Mesendoderm (in vitro differentiated cells): ENCODE data around the gene SC5D.
A peak's percentile ranks its signal among the peaks of the same experiment; 100 is the strongest.

Source experiments
- DNase-seq: peaks from one replicate; pipeline ENCODE4 v3.0.0; 2013
- H2AK5ac ChIP-seq: 2 replicates; pipeline ENCODE4 v1.6.1; 2013; ENCODE audit warnings: low read length, inconsistent platforms
- H2BK120ac ChIP-seq: 2 replicates; pipeline ENCODE4 v1.6.1; 2013; ENCODE audit warnings: low read depth, mild to moderate bottlenecking, low read length, moderate library complexity, mixed read lengths
- H2BK15ac ChIP-seq: replicated peaks from 2 replicates; pipeline ENCODE4 v1.6.1; 2013; ENCODE audit warnings: low read depth, mild to moderate bottlenecking, moderate library complexity
- H2BK5ac ChIP-seq: 2 replicates; pipeline ENCODE4 v1.6.1; 2013; ENCODE audit warnings: low read length, inconsistent platforms
- H3K18ac ChIP-seq: 2 replicates; pipeline ENCODE4 v1.6.1; 2013; ENCODE audit warnings: mild to moderate bottlenecking, low read length, mixed read lengths
- H3K23ac ChIP-seq: one replicate; pipeline ENCODE4 v1.6.1; 2013; ENCODE audit warnings: low read length
- H3K27ac ChIP-seq: 2 replicates; pipeline ENCODE4 v1.5.1; 2013; ENCODE audit warnings: low read depth, mild to moderate bottlenecking, inconsistent platforms, low read length, moderate library complexity
- H3K27me3 ChIP-seq: 2 replicates; pipeline ENCODE4 v1.6.1; 2013; ENCODE audit warnings: low read length, control low read depth, mild to moderate bottlenecking, inconsistent platforms; ENCODE audit not compliant: insufficient read depth, poor library complexity
- H3K36me3 ChIP-seq: 2 replicates; pipeline ENCODE4 v1.6.1; 2013; ENCODE audit warnings: low read length, inconsistent platforms; ENCODE audit not compliant: control insufficient read depth, insufficient read depth
- H3K4ac ChIP-seq: one replicate; pipeline ENCODE4 v1.6.1; 2013; ENCODE audit warnings: low read depth, mild to moderate bottlenecking, low read length, moderate library complexity
- H3K4me1 ChIP-seq: 2 replicates; pipeline ENCODE4 v1.6.1; 2013; ENCODE audit warnings: low read depth, low read length, inconsistent platforms; ENCODE audit not compliant: control insufficient read depth
- H3K4me2 ChIP-seq: 2 replicates; pipeline ENCODE4 v1.6.1; 2013; ENCODE audit warnings: low read length
- H3K4me3 ChIP-seq: 2 replicates; pipeline ENCODE4 v1.5.1; 2013; ENCODE audit warnings: mild to moderate bottlenecking, low read length
- H3K56ac ChIP-seq: one replicate; pipeline ENCODE4 v1.6.1; 2013; ENCODE audit warnings: low read length
- H3K79me1 ChIP-seq: 2 replicates; pipeline ENCODE4 v1.6.1; 2013; ENCODE audit warnings: low read length, inconsistent platforms
- H3K79me2 ChIP-seq: 2 replicates; pipeline ENCODE4 v1.6.1; 2013; ENCODE audit warnings: mild to moderate bottlenecking, low read length; ENCODE audit not compliant: control insufficient read depth, insufficient read depth
- H3K9ac ChIP-seq: 2 replicates; pipeline ENCODE4 v1.6.1; 2013; ENCODE audit warnings: low read length, inconsistent platforms
- H4K5ac ChIP-seq: one replicate; pipeline ENCODE4 v1.6.1; 2013; ENCODE audit warnings: low read length
- H4K8ac ChIP-seq: one replicate; pipeline ENCODE4 v1.6.1; 2013; ENCODE audit warnings: low read depth, mild to moderate bottlenecking, control low read depth, low read length, moderate library complexity
- WGBS: extraction: QIAGEN DNeasy Blood & Tissue Kit; methylation state at CpG from one replicate; pipeline ENCODE4 v1.1.7; 2013; ENCODE audit warnings: low lambda C conversion rate, missing lambda C conversion rate; ENCODE audit not compliant: insufficient coverage; ENCODE audit errors: extremely low coverage; 5-methylcytosine and 5-hydroxymethylcytosine counted together

Gene SC5D

GRCh38 chr11:121295246-121296029 lies 2.9 kb downstream of the SC5D start:
- WGBS = no CpG with 5 or more reads among the region's 8 CpGs
- Histone ChIP-seq H4K8ac (no peak overlapping the region), H3K9ac (peak overlapping the region; percentile 35), H3K27ac (peak overlapping the region; percentile 17), H3K79me2 (peaks cover 61% of the 10 kb centered on the region), H3K56ac (peak overlapping the region; percentile 66), H3K4me1 (peaks cover 12% of the 10 kb centered on the region), H3K4me3 (no peak overlapping the region), H3K18ac (no peak overlapping the region), H2BK15ac (no peak overlapping the region), H2AK5ac (peak overlapping the region; percentile 38), H3K36me3 (no peaks in the 10 kb centered on the region), H3K4me2 (peak overlapping the region; percentile 2), H2BK5ac (peak overlapping the region; percentile 22), H3K79me1 (peaks cover 8% of the 10 kb centered on the region), H4K5ac (no peak overlapping the region), H3K4ac (no peak overlapping the region), H2BK120ac (no peak overlapping the region), H3K27me3 (no peaks in the 10 kb centered on the region), H3K23ac (no peak overlapping the region)
- DNase-seq = peak; percentile 44

GRCh38 chr11:121297872-121298271 lies 5.3 kb downstream of the SC5D start:
- Histone ChIP-seq H2AK5ac (no peak overlapping the region), H2BK120ac (no peak overlapping the region), H3K18ac (no peak overlapping the region), H3K36me3 (no peaks in the 10 kb centered on the region), H3K4ac (no peak overlapping the region), H3K9ac (no peak overlapping the region), H3K79me1 (peaks cover 16% of the 10 kb centered on the region), H2BK5ac (no peak overlapping the region), H3K4me1 (peaks cover 12% of the 10 kb centered on the region), H4K5ac (no peak overlapping the region), H3K23ac (no peak overlapping the region), H3K27me3 (no peaks in the 10 kb centered on the region), H3K79me2 (peaks cover 79% of the 10 kb centered on the region), H4K8ac (no peak overlapping the region), H3K27ac (no peak overlapping the region), H3K4me2 (no peak overlapping the region), H2BK15ac (no peak overlapping the region), H3K4me3 (no peak overlapping the region), H3K56ac (no peak overlapping the region)
- no CpG with 5 or more reads among the region's 5 CpGs for WGBS
- no peak for DNase-seq

GRCh38 chr11:121298774-121299173 lies 6.2 kb downstream of the SC5D start:
- no peak overlapping the region for H3K18ac ChIP-seq
- H3K4me2 ChIP-seq = no peak overlapping the region
- no peak overlapping the region for H2AK5ac ChIP-seq
- peaks cover 73% of the 10 kb centered on the region for H3K79me2 ChIP-seq
- H4K5ac ChIP-seq = no peak overlapping the region
- peaks cover 12% of the 10 kb centered on the region for H3K4me1 ChIP-seq
- DNase-seq = peak; percentile 90
- no peaks in the 10 kb centered on the region for H3K27me3 ChIP-seq
- peak overlapping the region; percentile 56 for H3K27ac ChIP-seq
- H3K4ac ChIP-seq = no peak overlapping the region
- no peak overlapping the region for H3K56ac ChIP-seq
- no peak overlapping the region for H4K8ac ChIP-seq
- no peak overlapping the region for H3K23ac ChIP-seq
- H2BK5ac ChIP-seq = no peak overlapping the region
- H3K9ac ChIP-seq = no peak overlapping the region
- H2BK15ac ChIP-seq = no peak overlapping the region
- no peak overlapping the region for H3K4me3 ChIP-seq
- peaks cover 20% of the 10 kb centered on the region for H3K79me1 ChIP-seq
- no peak overlapping the region for H2BK120ac ChIP-seq
- no peaks in the 10 kb centered on the region for H3K36me3 ChIP-seq
- no CpG with 5 or more reads among the region's 5 CpGs for WGBS

GRCh38 chr11:121299417-121299816 lies 6.8 kb downstream of the SC5D start:
- H2AK5ac ChIP-seq = no peak overlapping the region
- no peak overlapping the region for H3K4me2 ChIP-seq
- no peak overlapping the region for H3K9ac ChIP-seq
- no peak overlapping the region for H3K56ac ChIP-seq
- H2BK5ac ChIP-seq = no peak overlapping the region
- H3K27ac ChIP-seq = no peak overlapping the region
- H3K23ac ChIP-seq = no peak overlapping the region
- no peak overlapping the region for H4K5ac ChIP-seq
- H3K4ac ChIP-seq = no peak overlapping the region
- no peaks in the 10 kb centered on the region for H3K27me3 ChIP-seq
- H2BK15ac ChIP-seq = no peak overlapping the region
- DNase-seq = no peak
- no peak overlapping the region for H4K8ac ChIP-seq
- H3K79me1 ChIP-seq = peaks cover 20% of the 10 kb centered on the region
- H3K4me1 ChIP-seq = peaks cover 12% of the 10 kb centered on the region
- H2BK120ac ChIP-seq = no peak overlapping the region
- peaks cover 70% of the 10 kb centered on the region for H3K79me2 ChIP-seq
- no peak overlapping the region for H3K18ac ChIP-seq
- no peaks in the 10 kb centered on the region for H3K36me3 ChIP-seq
- no peak overlapping the region for H3K4me3 ChIP-seq

- no peak overlapping the region for H2BK15ac ChIP-seq
- no peak overlapping the region for H2AK5ac ChIP-seq
- no peak overlapping the region for H4K8ac ChIP-seq
- H3K4me2 ChIP-seq = no peak overlapping the region
- H3K79me1 ChIP-seq = peaks cover 20% of the 10 kb centered on the region
- H3K4ac ChIP-seq = no peak overlapping the region
- H2BK5ac ChIP-seq = no peak overlapping the region
- H3K27me3 ChIP-seq = no peaks in the 10 kb centered on the region
- no peak overlapping the region for H3K4me3 ChIP-seq
- no peak for DNase-seq
- no peak overlapping the region for H2BK120ac ChIP-seq
- H3K9ac ChIP-seq = no peak overlapping the region
- H3K18ac ChIP-seq = peak overlapping the region; percentile 68
- no peaks in the 10 kb centered on the region for H3K36me3 ChIP-seq
- peaks cover 12% of the 10 kb centered on the region for H3K4me1 ChIP-seq
- H3K27ac ChIP-seq = no peak overlapping the region
- no CpG with 5 or more reads among the region's 2 CpGs for WGBS
- peaks cover 60% of the 10 kb centered on the region for H3K79me2 ChIP-seq
- H3K56ac ChIP-seq = peak overlapping the region; percentile 28
- no peak overlapping the region for H4K5ac ChIP-seq
- H3K23ac ChIP-seq = no peak overlapping the region
Measured at GRCh38 chr11:121300313-121300971, 7.9 kb downstream of the SC5D start.
